Brain pericyte (primary cell): Measurements from ENCODE around the gene SCAMP1.
"Not testable (repeated sequence)": the region's sequence is repeated elsewhere in the genome, so short reads cannot be mapped to it uniquely, and the experiment has no call there.

Experiments
- DNase-seq: peaks from one replicate; pipeline ENCODE4 v3.0.0-alpha.2; 2012; ENCODE audit warnings: low read depth, low spot score

Gene SCAMP1

DNA sequence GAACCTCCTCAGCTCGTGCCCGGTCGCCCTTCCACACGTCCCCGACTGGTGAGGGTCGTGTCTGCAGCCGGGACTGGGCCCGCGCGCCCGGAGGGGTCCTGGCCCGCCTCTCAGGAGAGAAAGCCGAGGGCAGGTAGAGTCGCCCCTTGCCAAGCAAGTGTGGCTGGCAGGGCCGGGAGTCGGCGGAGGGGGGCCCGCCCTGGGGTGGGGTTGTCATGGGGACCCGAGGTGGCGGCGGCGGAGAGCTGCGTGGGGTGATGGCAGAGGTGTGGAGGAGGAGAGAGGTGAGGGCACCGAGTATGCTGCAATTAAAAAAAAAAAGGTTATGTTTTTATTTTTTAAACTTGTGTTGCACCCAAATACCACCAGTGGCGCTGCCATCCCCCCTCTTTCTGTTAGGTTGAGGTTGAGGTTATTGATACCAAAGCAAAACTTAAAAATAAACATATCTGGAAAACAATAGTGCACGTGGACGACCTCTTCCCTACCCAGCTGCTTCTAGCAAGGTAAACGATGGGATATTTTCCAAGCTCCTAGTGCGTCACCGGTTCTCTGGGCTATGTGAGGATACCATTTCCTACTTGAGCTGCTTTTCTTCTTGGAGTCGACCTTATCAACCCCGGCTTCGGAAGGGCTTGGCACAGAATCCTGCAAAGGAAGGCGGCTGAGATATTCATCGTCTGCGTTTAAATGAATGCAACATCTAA lies 660 bp downstream of the SCAMP1 start:
- DNase-seq = peak; percentile 16

DNA sequence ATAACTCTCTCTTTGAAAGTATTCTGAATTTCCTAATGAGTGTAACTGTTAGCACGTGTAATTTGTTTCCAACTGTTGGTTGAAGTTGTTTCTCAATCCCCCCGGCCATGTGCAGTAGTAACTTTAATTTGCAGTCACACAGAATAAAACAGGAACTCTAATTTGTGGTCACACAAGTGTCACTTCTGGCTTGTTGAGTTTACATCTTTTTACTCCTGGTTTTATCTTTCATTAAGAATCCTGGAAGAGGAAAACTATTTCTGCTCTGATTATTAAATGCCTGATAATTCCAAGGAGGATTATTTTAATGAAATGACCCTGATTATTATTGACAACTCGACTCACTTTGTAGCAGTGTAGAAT lies 1.2 kb downstream of the SCAMP1 start:
- no peak for DNase-seq

DNA sequence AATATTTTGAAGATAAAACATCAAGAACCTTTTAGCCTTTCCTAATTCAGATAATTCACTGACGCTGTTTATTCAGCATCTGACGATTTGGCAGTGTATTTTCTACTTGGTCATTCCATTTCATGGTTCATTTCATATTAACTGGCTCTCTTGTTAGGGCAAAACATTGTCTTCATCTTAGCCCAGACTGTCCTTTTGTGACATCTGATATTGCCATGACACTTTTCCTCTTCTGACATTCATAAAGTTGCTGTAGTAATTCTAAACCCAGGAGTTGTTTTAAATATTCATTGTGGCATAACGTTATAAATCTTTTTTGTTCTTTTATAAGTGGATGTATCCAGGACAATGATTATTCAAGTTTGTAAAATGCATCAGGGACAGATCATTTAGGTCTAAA lies 1.8 kb downstream of the SCAMP1 start:
- DNase-seq = no peak

DNA sequence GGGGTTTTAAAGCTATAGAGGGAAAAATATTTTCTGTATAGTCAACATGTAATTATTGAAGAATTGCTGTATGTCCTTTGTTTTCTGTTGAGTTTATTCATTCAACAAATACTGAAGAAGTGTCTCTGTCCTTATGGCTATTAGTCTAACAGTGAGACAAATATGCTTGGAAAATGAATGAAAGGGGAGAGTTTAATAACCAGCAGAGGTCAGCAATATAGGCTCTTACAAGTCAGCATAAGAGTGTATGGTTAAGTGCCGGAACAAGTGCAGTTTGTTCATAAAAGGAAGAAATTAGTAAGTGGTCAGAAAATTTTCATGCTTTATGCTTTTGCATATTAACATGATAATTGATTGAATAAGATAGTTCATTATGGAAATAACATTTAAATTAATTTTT lies 3.6 kb downstream of the SCAMP1 start:
- no peak for DNase-seq

DNA sequence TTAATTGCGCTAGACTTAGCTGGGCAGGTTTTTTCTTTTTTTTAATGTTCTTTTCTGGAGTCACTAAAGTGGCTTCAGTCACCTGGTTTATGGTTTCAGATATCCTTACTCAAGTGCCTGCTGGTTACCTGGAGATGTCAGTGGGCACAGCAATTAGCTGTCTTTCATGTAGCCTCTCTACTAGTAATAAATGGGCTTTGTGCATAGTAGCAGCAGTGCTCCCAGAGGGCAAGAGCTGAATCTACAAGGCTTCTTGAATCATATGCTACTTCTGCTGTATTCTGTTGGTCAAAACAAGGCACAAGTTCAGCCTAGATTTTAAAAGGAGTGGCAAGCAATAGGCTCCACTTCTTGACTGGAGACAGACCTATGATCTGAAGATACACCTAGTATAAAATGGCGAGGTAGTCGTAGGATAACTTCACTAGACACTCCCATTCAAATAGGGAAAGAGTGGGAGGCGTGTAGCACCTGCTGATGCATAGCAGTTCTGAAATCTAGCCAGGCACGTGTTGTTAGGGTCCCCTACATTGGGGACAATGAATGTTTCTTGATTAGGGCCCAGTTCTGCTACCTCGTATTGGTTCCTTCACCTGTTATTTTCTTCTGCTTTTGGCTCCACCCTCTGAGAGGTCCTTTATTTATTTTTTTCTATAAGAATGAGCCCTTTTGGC lies 7.0 kb downstream of the SCAMP1 start:
- no peak for DNase-seq

DNA sequence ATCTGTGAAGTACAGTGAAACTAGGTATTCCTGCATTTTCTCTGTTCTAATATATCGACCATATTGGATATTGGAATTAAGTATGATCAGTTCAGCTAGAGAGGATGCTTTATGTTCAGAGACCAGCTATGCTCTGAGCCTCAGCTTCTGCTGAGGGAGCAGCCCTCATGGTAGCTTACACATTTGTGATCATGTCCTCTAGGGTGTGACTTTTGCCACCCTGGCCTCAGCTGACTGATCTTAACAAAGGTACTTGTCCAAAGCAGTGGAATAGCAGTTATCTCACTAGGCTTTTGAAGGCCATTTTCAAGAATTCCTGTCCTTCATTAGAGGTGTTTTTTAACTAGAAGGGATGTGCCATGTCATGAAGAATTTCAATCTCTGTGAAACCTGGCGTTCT lies 9.3 kb downstream of the SCAMP1 start:
- no peak for DNase-seq

DNA sequence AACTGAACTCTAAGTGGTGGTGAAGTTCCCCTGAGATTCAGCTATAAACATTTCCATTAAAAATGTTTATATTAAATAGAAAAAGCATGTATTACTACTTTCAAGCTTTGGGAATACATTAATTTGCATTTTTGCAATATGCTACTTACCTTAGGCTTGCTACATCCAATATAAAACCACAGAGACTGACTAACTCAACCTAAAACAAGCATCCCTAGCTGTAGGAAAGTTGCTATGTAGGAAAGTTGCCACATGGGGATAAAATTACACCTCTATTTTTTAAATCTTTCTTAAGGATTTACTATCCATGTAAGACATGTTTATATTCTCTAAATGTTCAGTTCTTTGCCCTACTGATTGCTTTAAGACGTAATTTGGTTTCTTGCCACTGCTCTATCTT lies 12.8 kb downstream of the SCAMP1 start:
- DNase-seq = no peak

DNA sequence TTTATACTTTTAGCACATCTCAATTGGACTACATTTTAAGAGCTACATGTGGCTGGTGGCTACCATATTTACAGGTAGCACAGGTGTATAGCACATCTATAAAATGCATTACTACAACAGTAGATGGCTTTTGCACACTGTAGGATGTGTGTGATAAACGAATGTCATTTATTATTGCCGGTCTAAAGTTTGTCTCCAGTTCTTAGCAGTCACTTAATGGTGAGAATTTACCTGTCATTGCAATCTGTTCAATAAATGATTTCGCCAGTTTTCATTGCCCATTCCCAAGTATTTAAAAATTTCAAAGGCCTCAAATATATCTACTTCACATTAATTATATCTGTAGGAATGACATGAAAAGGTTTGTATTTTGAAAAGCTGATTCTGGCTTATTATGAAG lies 15.9 kb downstream of the SCAMP1 start:
- no peak for DNase-seq

DNA sequence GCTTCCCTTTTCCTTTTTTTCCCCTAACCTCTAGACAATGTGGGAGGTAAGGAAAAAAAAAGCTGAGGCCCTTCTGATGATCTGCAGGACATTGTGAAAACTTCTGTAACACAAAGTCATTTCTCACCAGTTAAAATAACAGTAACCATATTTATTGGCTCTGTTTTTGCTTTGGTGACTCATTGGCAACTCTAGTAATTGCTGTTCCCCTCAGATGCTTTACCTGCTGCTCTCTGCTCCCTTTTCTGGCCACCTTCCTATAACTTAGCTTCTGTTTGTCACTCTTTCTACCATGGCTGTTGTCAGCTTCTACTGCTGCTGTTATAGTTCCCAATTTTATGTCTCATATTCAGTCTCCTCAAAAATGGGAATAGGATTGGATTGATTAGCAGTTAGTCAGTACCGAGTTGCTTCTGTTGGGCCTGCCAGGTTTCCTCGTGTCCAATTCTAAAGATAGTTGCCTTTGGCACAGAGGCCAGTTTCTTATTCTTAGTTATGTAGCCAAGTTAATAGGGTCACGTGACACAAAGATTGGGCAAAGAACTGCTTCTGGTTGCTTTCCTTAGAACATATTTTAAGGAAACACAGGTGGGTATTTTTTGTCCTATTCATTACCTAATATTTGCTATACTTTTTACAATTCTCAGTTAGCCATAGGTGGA lies 16.8 kb downstream of the SCAMP1 start:
- DNase-seq = no peak

DNA sequence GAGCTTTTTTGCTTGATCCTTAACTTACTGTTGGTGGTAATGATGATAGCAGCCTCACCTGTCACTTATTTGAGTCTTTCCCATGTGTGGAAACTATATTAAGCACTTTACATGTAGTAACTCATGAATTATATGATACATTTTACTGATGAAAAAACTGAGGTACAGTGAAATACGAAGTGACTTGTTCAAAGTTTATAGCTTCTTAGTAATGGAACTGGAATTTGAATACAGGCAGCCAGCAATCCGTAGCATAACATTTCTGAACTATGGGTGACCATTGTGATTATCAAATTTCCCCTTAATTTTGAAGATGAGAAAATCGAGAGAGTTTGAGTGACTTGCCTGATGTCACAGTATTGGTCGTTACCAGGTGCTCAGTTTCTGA lies 17.3 kb downstream of the SCAMP1 start:
- DNase-seq = no peak

DNA sequence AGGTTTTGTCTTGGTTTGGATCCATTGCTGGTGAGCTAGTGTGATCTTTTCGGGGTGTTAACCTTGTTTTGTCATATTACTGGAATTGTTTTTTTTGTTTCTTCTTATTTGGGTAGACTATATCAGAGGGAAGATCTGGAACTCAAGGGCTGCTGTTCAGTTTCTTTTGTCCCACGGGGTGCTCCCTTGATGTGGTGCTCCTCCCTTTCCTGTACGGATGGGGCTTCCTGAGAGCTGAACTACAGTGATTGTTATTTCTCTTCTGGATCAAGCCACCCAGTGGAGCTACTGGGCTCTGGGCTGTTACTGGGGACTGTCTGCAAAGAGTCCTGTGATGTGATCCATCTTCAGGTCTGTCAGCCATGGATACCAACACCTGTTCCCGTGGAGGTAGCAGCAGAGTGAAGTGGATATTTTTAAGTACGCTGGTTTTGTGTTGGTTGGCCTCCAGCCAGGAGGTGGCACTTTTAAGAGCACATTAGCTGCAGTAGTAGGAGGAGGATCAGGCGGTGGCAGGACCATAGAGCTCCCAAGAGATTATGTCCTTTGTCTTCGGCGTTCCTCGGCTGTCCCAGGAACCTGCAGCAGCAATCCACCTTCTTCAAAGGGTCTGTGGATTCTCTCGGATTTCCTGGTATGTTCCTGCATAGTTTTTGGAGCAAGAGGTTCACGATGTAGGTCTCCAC lies 27.2 kb downstream of the SCAMP1 start:
- DNase-seq = no peak

DNA sequence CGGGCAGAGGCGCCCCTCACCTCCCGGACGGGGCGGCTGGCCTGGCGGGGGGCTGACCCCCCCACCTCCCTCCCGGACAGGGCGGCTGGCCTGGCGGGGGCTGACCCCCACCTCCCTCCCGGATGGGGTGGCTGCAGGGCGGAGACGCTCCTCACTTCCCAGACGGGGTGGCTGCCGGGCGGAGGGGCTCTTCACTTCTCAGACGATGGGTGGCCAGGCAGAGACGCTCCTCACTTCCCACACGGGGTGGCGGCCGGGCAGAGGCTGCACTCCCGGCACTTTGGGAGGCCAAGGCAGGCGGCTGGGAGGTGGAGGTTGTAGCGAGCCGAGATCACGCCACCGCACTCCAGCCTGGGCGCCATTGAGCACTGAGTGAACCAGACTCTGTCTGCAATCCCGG lies 30.9 kb downstream of the SCAMP1 start:
- not testable (repeated sequence) for DNase-seq

DNA sequence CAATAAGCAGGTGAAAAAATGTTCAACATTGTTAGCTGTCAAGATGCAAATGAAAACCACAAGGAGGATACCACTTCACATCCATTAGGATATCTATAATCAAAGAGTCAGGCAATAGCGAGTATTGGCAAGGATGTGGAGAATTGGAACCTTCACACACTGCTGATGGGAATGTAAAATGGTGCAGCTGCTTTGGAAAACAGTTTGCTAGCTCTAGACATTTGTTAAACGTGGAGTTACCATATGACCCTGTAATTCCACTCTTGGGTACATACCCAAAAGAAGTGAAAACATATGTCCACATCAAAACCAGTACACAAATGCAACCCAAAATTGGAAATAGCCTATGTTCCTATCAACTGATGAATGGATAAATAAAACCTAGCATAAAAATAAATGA lies 37.4 kb downstream of the SCAMP1 start:
- DNase-seq = no peak

DNA sequence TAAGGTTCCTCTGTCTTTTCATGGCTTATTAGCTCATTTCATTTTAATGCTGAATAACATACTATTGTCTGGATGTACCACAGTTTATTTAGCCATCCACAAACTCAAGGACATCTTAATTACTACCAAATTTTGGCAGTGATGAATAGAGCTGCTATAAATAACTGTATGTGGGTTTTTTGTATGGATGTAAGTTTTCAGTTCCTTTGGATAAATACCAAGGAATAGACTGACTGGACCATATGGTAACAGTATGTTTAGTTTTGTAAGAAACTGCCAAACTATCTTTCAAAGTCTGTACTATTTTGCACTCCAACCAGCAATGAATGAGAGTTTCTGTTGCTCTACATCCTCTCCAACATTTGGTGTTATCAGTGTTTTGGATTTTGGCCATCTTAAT lies 38.7 kb downstream of the SCAMP1 start:
- no peak for DNase-seq

DNA sequence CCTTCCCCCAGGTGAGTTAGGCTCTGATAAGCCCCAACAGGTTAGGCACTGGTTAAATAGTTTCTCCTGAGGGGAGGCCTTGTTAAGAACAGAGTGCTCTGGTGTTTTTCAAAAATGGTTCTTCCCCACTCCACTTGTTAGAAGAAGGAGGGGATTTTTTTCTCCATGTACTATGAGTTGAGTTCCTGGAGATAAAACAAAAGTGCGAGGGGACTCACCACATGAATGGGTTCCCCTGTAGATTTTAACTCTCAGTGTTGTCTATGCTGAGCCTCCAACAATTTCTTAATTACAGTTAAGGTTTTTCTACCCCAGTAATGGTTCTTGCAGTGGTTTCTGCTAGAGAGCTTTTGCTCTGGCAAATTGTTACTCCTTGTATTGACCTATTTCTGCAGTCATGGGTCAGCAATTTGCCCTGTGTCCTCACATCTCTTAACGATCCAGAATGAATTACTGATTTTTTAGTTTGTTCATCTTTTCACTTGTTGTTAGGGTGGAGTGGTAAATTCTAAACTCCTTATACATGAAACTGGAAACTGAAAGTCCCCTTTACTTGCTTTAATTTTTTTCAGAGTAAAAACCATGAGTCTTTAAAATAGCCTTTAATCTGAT lies 44.4 kb downstream of the SCAMP1 start:
- no peak for DNase-seq

DNA sequence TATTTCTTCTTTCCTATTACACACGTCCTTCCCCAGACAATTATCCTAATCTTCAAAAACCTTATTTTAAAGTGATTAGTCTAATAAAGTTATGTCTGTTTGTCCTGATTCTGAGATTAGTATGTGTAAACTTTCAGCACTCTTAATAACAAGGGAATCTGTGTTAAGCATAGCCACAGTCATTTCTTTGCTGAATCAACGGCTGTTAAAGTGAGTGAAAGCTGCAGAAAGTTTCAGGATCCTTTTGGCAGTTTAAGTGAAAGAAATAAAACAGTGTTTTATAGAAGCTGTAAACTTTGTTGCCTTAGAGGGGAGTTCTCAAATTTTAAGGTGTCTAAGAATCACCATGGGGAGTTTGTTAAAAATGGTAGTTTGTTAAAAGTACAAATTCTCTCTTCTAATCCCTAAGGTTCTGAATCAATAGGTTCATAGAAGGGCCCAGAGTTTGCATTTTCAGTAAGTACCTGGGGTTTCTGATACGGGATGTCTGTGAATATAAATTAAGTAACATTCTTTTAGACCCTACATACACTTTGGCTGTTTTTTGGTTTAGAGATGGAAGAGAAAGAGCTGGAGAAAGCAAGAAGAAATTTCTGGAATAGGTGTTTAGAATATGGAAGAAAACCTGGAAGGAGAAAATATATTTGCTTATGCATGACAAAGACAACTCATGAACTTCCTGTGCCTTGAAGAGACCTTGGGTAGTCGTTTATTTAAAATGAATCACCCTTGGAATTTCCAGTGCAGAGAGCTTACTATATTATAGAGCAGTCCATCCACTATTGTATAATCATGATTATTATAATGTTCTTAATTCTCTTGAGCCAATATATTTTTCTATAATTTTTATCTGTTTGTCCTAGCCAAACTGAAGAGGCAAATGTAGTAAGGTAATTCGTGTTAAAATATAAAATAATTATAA lies 45.7 kb downstream of the SCAMP1 start:
- no peak for DNase-seq

DNA sequence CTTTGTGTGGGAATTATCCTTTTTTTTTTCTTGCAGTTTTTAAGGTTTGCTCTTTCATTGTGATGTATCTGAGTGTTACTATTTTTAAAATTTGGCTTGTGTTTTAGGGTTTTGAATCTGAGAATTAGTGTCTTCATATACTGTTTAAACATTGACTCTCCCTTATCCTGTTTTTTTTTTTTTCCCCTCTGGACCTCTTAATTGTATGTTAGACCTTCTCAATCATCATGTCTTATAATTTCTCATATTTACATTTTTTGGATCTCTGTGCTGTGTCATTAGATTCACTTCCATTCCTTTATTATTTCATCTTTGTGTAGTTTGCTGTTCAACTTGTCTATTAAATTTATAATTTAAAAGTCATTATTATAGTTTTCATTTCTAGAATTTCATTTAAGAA lies 47.0 kb downstream of the SCAMP1 start:
- no peak for DNase-seq

DNA sequence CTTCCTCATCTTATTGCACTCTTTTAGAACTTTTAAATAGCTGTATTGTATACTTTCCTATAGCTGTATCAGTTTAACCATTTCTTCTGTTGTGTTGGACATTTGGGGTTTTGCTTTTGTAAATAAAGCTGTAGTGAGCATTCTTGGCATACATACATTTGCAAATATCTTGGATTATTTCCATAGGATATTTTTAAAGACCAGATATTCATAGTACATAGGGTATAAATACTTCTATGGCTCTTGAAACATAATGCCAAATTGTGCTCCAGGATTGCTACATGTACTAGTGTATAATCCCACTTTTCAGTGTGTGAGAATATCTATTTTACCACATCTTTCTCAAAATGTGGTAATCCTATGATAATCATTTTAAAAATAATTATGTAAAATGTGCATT lies 51.2 kb downstream of the SCAMP1 start:
- DNase-seq = no peak

DNA sequence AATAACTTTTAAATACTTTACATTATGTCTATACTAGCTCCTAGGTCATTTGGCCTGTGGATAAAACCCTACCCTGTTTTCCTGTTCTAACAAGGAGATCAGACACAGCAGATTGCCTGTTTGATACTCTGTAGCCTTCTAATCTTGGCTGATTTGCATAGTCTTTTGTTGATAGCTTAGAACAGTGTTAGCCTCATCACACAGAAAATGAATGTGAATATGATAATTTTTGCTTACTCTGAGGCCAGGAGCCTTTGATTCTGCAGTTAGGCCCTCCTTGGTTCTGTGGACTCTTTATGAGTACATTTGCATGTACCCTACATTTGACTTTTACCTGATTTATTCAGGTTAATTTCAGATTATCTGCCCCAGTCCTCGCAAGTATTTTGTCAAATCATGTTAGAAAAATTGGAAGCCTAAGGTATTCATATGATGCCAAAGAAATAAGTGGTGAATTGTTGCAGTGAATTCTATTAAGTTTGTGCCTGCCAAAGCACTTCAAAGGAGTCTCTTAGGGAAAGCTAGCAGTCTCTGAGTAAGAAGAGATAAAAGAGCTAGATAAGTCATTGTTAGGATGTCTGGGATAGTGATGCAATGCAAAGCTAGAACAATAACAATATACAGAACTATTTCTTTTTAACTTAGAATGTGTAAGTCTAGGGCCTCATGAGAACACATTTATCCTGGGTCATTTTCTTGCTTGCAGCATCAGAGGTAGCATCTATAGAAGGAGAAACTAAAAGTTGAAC lies 56.4 kb downstream of the SCAMP1 start:
- no peak for DNase-seq

DNA sequence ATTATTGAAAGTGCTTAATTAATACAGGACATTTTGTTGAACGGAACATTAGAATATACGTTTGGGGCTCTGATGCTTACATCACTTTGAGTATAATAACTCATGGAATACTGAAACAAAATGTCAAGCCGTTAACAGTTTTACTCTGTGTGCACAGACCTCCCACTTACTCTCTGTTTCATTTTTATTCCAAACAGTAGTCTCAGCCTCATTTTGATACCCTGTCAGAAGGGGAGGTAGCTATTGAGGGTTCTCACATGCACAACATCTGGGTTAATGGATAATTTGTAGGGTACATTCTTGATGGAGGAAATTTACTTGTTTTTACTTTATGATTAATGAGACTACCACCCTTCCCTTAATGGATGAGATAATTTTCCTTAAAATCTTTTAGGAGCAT lies 59.0 kb downstream of the SCAMP1 start:
- DNase-seq = no peak
